RPMI7951 (cell line): ENCODE measurements around the gene WNK2. TPM values are rescaled to one million over a fixed set of nuclear protein-coding genes. Genes with fewer than 3 reads are reported as not detected.

ENCODE experiments used
- DNase-seq: peaks from one replicate; pipeline ENCODE4 v3.0.0-alpha.2; 2012; ENCODE audit warnings: low read depth
- total RNA-seq: library from RNA; depleted of rRNA; stranded (reverse); fragments of >200 nt; shearing (Covaris generic); gene quantifications from 2 replicates; pipeline ENCODE4 v1.2.3, GENCODE V29; 2014

WNK2 gene
- total RNA-seq, 1 experiment from 2014 or later = not detected

DNA sequence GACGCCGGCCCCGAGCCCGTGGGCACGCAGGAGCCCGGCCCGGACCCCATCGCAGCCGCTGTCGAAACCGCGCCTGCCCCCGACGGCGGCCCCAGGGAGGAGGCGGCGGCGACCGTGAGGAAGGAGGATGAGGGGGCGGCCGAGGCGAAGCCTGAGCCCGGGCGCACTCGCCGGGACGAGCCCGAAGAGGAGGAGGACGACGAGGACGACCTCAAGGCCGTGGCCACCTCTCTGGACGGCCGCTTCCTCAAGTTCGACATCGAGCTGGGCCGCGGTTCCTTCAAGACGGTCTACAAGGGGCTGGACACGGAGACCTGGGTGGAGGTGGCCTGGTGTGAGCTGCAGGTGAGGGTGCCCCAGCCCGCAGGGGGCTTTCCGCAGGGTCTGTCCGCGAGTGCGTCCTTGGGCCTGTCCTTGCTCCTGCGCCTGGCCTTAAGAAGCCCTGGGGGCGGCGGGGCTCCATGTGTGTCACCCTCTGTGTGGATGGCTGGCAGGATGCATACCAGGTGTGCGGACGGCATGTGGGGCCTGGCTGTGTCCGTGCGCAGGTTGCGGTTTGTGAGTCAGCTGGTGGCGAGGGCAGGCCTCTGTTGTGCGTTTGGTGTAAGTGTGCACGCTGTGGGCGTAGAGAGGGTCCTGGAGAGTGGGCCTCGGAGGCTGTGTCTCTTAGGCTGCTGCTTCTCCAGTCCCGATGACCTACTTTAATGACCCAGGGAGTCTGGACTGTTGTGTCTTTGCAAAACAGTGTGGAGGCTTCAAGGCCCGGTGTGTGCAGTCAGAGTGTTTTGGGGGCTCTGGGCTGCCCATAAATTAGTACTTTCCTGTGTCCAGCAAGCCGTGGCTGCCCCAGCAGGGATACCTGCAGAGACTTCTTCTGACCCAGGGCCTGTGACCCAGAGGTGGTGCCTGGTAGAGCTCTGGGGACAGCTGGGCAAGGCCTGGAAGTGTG lies 1.6 kb downstream of the WNK2 start:
- no peak for DNase-seq

- DNase-seq = no peak
Observed at GRCh38 chr9:93186215-93186945, 2.4 kb downstream of the WNK2 start.

- no peak for DNase-seq
Observed at GRCh38 chr9:93187047-93187446, 3.1 kb downstream of the WNK2 start.

GRCh38 chr9:93187574-93187973 lies 3.6 kb downstream of the WNK2 start:
- DNase-seq = no peak

GRCh38 chr9:93188426-93189368 lies 4.8 kb downstream of the WNK2 start:
- no peak for DNase-seq

DNA sequence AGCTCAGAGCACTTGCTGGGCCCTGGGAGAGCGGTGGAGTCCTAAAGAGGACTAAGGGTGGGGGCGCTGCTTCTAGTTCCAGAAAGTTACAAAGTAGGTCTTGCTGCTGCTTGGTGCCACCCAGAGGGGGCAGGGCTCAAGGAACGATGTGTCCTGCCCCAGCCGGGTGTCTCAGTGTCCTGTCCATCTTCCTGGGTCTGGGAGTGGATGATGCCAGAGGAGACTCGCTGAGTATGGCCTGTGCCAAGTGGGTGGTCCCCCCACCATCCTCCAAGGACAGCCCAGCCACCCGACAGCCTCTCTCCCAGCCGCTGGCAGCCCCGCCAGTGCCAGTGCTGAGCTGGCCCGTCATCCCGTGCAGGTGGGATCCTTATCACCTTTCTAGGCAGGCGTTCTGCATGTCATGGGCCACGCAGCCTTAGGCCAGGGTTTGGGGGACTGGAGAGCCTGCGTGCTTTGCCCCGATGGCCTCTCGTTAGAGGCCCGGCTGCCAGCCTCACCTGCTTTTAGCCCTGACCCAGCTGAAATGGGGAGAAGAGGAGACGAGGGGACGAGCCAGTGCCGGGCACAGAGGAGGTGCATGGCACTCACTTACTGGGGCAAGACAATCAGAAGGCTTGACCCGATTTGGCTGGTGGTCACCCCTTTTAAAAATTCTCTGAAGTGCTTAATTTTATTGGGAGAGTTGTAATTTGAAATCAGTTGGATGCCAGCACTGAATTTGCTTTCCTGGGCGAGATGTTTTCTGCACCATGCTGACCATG lies 5.6 kb downstream of the WNK2 start:
- DNase-seq = no peak

DNA sequence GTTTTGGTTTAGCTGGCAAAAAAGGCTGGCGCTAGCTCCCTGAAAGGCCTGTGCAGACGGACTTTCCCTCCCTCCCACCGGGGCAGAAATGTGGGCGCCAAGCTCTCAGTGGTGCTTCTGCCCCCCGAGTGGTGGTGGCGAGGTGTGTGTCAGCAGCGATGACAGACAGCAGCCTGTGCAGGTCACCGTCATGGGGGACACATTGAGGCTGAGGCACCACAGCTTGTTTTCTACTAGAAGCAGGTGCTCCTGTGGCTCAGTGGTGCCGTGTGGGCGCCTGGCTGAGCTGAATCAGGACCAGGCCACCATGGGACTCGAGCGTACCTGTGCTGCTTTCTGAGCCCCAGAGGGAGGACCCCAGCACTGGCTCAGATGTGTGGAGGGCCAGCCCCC lies 6.2 kb downstream of the WNK2 start:
- no peak for DNase-seq

GRCh38 chr9:93190656-93191353 lies 6.9 kb downstream of the WNK2 start:
- DNase-seq = no peak

DNA sequence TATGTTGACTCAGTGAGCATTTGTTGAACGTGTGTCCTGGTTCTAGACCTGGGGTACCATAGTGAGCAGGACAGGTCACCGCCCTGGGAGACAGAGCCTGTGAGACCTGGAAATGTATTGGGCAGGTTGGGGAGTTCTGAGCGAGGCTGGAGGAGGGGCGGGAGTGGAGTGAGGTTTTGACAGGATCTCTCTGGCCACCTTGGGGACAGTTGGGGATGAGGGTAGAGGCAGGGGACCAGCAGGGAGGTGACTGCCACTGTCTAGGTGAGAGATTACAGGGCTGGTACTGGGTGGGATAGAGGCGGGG lies 7.4 kb downstream of the WNK2 start:
- no peak for DNase-seq

- no peak for DNase-seq
Observed at GRCh38 chr9:93192721-93193387, 8.9 kb downstream of the WNK2 start.

- DNase-seq = no peak
Observed at GRCh38 chr9:93193388-93194220, 9.7 kb downstream of the WNK2 start.

- no peak for DNase-seq
Observed at GRCh38 chr9:93194221-93194625, 10.3 kb downstream of the WNK2 start.

DNA sequence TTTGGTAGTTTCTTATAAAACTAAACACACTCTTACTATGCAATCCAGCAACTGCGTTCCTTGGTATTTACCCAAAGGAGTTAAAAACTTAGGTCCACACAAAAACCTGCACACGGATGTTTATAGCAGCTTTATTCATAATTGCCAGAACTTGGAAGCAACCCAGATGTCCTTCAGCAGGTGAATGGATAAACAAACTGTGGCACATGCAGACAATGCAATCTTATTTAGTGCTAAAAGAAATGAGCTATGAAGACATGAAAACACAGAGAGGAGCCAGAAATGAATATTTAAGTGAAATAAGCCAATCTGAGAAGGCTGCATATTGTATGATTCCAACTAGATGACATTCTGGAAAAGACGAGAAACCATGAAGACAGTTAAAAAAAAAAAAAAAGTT lies 10.7 kb downstream of the WNK2 start:
- DNase-seq = no peak

DNA sequence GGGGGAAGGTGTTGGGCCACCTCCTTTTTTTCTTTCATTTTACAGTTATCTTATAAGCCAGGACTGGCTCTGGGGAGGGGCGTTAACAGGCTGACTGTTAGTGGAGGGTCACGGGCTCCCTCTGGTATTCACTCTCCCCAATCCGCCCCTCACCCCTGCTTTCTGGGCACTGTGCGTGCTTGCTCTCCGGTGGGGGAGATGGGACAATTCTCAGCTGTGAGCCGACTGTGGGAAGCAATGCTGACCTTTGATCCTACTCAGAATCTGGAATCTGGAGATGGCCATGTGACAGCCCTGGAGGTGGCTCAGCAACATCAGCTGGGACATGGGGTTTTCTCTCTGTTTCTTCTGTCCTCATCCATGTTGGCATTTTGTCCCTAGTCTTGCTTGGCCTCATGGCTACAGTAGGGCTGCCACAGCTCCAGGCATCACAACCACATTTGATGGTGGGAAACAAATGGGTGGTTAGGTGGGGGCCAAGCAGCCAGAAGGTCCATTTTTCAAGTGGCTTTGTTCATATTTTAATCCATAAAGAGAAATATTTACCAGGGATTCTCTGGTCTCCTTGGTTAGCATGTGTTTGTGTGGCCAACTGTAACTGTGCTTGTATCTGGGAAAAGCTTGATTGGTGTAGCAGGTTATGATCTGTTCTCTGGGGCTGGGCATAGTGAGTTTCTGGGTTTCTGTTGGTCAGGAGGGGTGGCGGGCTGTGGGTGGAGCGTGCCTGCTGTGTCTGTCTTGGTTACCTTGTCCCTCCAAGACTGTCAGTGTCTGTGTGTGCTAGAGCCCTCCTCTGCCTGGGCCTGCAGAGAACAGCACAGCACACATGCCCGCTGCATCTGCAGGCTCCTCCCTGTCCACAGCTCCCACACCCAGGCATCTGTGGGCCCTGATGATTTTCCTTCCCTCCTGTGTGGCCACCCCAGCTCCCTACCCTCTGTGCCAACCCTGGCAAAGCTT lies 12.4 kb downstream of the WNK2 start:
- no peak for DNase-seq

DNA sequence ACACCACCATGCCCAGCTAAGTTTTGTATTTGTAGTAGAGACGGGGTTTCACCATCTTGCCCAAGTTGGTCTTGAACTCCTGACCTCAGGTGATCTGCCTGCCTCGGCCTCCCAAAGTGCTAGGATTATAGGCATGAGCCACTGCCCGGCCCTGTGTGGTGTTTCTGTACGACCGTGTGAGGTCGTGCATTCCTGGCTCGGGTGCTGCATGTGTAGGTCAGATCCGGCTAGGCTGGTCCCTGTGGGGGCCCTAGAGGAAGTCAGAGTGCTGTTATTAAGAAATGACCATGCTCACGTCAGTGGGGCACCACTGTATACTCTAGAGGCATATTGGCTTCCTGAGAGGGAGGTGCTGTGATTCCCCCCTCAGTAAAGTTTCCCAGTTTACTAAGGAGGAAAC lies 13.7 kb downstream of the WNK2 start:
- no peak for DNase-seq

DNA sequence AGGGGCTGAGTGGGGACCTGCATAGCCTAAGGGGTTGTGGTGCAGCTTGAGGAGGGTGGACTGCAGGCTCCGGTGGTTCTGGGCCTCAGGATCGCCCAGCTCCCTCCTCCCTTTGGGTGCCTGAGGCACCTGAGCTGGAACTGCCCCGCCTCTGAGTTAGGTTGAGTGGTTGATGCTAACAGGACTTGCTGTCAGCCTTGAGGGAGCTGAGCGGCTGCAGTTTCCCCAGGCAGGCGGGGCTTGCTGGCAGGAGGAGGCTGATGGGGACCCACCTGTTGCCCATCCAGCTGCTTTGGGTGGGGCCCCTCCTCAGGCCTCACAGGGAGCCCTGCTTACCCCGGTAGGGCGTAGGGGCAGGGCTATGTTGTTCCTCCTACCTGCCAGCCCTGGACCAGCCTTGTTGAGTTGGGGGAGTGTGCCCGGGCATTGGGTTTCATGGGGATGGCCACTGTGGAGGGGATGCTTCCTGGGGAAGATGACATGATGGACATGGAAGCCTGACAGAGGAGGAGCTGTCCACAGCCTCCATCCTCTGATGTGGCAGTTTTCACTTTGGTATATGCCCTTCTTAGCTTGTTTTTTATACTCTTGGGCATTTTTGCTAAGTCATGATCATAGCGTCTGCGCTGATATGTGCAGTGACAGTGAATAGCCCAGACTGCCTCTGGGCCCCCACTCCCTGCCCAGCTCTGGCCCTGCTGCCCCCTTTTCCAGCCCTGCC lies 14.3 kb downstream of the WNK2 start:
- DNase-seq = no peak
